SK-N-SH treated with all-trans-retinoic acid at 6 μM for 48 hours (cell line): ENCODE results near the gene ZNF581.

ENCODE experiments used
- ATAC-seq: fragments of 200-7000 bp; cut with Tn5 transposase; 3 replicates; pipeline ENCODE4 v1.9.1; 2020; ENCODE audit warnings: mild to moderate bottlenecking, moderate library complexity
- ARNTL ChIP-seq: fragments of 450-650 bp; formaldehyde crosslinking; IDR thresholded peaks from 2 replicates; pipeline ENCODE4 v1.5.0; 2020; ENCODE audit warnings: low read depth, mild to moderate bottlenecking, moderate library complexity, borderline replicate concordance
- BACH2 ChIP-seq: fragments of 250-450 bp; sonication (Bioruptor Pico); IDR thresholded peaks from 2 replicates; pipeline ENCODE4 v1.9.0; 2021; ENCODE audit warnings: mild to moderate bottlenecking, borderline replicate concordance
- CSDC2 ChIP-seq: fragments of 250-450 bp; sonication (Bioruptor Pico); IDR thresholded peaks from 2 replicates; pipeline ENCODE4 v1.5.0; 2020; ENCODE audit warnings: mild to moderate bottlenecking, moderate library complexity
- ESRRG ChIP-seq: fragments of 250-450 bp; sonication (Bioruptor Pico); IDR thresholded peaks from 2 replicates; pipeline ENCODE4 v1.6.1; 2021; ENCODE audit warnings: mild to moderate bottlenecking
- GLIS3 ChIP-seq: fragments of 250-450 bp; sonication (Bioruptor Pico); IDR thresholded peaks from 2 replicates; pipeline ENCODE4 v1.5.0; 2020; ENCODE audit warnings: mild to moderate bottlenecking, moderate library complexity
- ISL1 ChIP-seq: fragments of 250-450 bp; sonication (Bioruptor Pico); IDR thresholded peaks from 2 replicates; pipeline ENCODE4 v2.1.2; 2022; ENCODE audit warnings: mild to moderate bottlenecking, moderate library complexity
- OSR1 ChIP-seq: fragments of 250-450 bp; sonication (Bioruptor Pico); IDR thresholded peaks from 2 replicates; pipeline ENCODE4 v1.8.0; 2022; ENCODE audit warnings: moderate library complexity, mild to moderate bottlenecking, inconsistent platforms
- PPARA ChIP-seq: fragments of 250-450 bp; sonication (Bioruptor Pico); IDR thresholded peaks from 2 replicates; pipeline ENCODE4 v1.5.0; 2020; ENCODE audit warnings: mild to moderate bottlenecking, borderline replicate concordance
- SNAI2 ChIP-seq: fragments of 250-450 bp; sonication (Bioruptor Pico); IDR thresholded peaks from 2 replicates; pipeline ENCODE4 v1.5.0; 2020; ENCODE audit warnings: mild to moderate bottlenecking, moderate library complexity
- TCF4 ChIP-seq: fragments of 250-450 bp; sonication (Bioruptor Pico); IDR thresholded peaks from 2 replicates; pipeline ENCODE4 v1.8.0; 2021; ENCODE audit warnings: mild to moderate bottlenecking, moderate library complexity, borderline replicate concordance
- TOX ChIP-seq: fragments of 250-450 bp; sonication (Bioruptor Pico); IDR thresholded peaks from 2 replicates; pipeline ENCODE4 v1.8.0; 2021; ENCODE audit warnings: mild to moderate bottlenecking, moderate library complexity, borderline replicate concordance
- ZC3H10 ChIP-seq: fragments of 250-450 bp; sonication (Bioruptor Pico); IDR thresholded peaks from 2 replicates; pipeline ENCODE4 v1.5.1; 2021; ENCODE audit warnings: mild to moderate bottlenecking, moderate library complexity
- ZFP3 ChIP-seq: fragments of 250-450 bp; sonication (Bioruptor Pico); IDR thresholded peaks from 2 replicates; pipeline ENCODE4 v1.5.0; 2020; ENCODE audit warnings: mild to moderate bottlenecking, moderate library complexity
- ZFP30 ChIP-seq: fragments of 450-650 bp; formaldehyde crosslinking; IDR thresholded peaks from 2 replicates; pipeline ENCODE4 v1.5.0; 2022; ENCODE audit warnings: mild to moderate bottlenecking, moderate library complexity
- ZNF70 ChIP-seq: fragments of 450-650 bp; formaldehyde crosslinking; IDR thresholded peaks from 2 replicates; pipeline ENCODE4 v1.5.0; 2020; ENCODE audit warnings: mild to moderate bottlenecking, moderate library complexity
- ZNF8 ChIP-seq: fragments of 450-650 bp; formaldehyde crosslinking; IDR thresholded peaks from 2 replicates; pipeline ENCODE4 v1.5.0; 2020; ENCODE audit warnings: mild to moderate bottlenecking, moderate library complexity
- TF ChIP-seq, protein P1 (sequence below): fragments of 250-450 bp; sonication (Bioruptor Pico); IDR thresholded peaks from 2 replicates; pipeline ENCODE4 v1.8.0; 2021; ENCODE audit warnings: low read depth, mild to moderate bottlenecking, moderate library complexity, borderline replicate concordance
- TF ChIP-seq, protein P2 (sequence below): fragments of 250-450 bp; sonication (Bioruptor Pico); IDR thresholded peaks from 2 replicates; pipeline ENCODE4 v1.5.1; 2020; ENCODE audit warnings: low read depth, mild to moderate bottlenecking, moderate library complexity
- TF ChIP-seq, protein P3 (sequence below): fragments of 250-450 bp; sonication (Bioruptor Pico); IDR thresholded peaks from 2 replicates; pipeline ENCODE4 v1.5.0; 2020; ENCODE audit warnings: mild to moderate bottlenecking, moderate library complexity
- TF ChIP-seq, protein P4 (sequence below): fragments of 250-450 bp; sonication (Bioruptor Pico); IDR thresholded peaks from 2 replicates; pipeline ENCODE4 v1.5.1; 2021; ENCODE audit warnings: mild to moderate bottlenecking, moderate library complexity

Gene ZNF581

DNA sequence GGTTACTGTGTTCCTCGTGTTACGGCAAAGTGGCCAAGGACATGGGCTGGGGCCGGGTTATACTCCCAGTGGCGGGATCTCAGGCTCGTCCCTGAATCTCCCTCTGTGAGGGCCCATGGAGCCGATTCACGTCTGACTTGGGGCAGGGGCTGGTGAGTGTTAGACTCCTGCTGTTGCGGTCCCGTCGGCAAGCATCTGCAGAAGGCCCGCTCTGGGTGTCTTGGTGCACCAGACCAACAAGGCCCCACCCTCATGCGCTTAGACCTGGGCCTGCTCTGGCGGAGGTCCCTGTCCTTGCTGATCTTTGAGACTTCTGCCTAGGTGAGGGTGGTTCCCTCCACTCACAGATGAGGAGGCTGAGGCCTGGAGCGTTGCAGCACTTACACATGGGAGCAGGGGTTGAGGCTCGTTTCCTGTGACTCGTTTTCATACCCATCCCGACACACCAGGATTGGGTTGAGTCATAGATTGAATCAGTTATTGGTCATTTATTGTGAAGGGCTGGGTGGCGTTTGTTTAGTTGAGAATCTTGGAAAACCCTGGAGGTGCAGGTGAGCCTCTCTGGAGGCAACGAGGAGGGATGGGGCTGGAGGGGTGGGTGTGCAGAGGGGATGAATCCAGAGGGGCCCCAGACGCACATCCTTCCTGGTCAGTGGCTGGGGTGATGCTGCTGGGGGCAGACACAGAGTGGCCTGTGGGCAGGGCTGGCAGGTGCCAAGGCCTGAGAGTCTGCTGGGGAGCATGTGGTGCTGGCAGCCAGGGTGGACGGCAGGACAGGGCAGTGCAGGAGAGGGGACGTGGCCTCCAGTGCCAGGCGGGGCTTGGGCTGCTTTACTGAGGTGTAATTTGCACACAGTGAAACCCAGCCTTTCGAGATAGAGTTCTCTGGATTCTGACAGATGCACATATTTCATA lies 36.2 kb downstream of the ZNF581 start (continued):
- TF ChIP-seq, protein P1, sequence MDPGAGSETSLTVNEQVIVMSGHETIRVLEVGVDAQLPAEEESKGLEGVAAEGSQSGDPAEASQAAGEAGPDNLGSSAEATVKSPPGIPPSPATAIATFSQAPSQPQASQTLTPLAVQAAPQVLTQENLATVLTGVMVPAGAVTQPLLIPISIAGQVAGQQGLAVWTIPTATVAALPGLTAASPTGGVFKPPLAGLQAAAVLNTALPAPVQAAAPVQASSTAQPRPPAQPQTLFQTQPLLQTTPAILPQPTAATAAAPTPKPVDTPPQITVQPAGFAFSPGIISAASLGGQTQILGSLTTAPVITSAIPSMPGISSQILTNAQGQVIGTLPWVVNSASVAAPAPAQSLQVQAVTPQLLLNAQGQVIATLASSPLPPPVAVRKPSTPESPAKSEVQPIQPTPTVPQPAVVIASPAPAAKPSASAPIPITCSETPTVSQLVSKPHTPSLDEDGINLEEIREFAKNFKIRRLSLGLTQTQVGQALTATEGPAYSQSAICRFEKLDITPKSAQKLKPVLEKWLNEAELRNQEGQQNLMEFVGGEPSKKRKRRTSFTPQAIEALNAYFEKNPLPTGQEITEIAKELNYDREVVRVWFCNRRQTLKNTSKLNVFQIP (CRISPR knock-in tag), result no peak
- TF ChIP-seq ZNF8 (CRISPR knock-in tag), result no peak
- TF ChIP-seq CSDC2 (CRISPR knock-in tag), result no peak
- TF ChIP-seq TCF4 (CRISPR knock-in tag), result no peak
- TF ChIP-seq BACH2 (CRISPR knock-in tag), result no peak
- no peak for TF ChIP-seq ISL1 (CRISPR knock-in tag)
- TF ChIP-seq ZFP30 (CRISPR knock-in tag), result no peak

DNA sequence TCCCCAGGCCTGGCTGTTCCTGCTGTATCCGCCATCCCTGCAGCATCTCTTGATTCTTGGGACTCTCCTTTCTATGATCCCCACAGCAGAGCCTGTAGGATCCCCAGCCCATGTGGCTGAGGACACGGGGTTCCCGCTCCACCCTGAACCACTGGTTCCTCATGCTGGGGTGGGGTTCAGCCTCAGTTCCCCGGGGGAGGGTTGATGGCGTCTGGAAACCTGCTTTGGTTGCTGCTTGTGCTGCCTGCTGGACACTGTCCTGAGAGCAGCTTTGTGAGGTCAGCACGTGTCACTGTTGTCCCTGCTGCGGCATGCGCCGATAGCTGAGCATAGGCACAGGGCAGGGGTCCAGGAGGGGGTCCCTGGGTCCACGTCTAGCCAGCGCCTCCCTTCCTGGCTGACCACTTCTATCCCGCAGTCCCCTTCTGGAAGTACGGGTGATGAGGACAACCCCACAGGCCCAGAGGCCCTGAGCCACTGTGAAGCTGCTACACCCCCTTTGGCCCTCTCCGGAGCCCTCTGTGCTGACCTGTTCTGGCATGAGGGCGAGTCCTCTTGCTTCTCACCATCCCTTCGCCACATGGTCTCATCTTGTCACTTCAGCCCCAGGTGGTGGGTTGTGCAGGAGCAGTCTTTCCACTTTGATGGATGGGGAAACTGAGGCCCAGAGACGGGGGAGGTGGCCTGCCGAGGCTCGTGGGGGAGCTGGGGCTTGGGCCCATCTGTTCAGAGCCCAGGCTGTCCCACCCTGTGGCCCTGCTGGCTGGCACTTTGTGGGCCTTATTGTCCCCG lies 37.1 kb downstream of the ZNF581 start:
- ATAC-seq, result no peak
- TF ChIP-seq BACH2 (CRISPR knock-in tag) (no peak), ZFP30 (CRISPR knock-in tag) (no peak), ZFP3 (CRISPR knock-in tag) (no peak), ISL1 (CRISPR knock-in tag) (no peak), OSR1 (CRISPR knock-in tag) (no peak), ZNF8 (CRISPR knock-in tag) (no peak), TOX (CRISPR knock-in tag) (no peak), TCF4 (CRISPR knock-in tag) (no peak), CSDC2 (CRISPR knock-in tag) (no peak), PPARA (no peak), ZC3H10 (no peak), ZNF70 (CRISPR knock-in tag) (no peak), ARNTL (CRISPR knock-in tag) (no peak), SNAI2 (no peak), ESRRG (CRISPR knock-in tag) (no peak), GLIS3 (CRISPR knock-in tag) (no peak)
- TF ChIP-seq, protein P2, sequence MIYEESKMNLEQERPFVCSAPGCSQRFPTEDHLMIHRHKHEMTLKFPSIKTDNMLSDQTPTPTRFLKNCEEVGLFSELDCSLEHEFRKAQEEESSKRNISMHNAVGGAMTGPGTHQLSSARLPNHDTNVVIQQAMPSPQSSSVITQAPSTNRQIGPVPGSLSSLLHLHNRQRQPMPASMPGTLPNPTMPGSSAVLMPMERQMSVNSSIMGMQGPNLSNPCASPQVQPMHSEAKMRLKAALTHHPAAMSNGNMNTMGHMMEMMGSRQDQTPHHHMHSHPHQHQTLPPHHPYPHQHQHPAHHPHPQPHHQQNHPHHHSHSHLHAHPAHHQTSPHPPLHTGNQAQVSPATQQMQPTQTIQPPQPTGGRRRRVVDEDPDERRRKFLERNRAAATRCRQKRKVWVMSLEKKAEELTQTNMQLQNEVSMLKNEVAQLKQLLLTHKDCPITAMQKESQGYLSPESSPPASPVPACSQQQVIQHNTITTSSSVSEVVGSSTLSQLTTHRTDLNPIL, result no peak
- TF ChIP-seq, protein P1 (CRISPR knock-in tag), result no peak
- TF ChIP-seq, protein P3, sequence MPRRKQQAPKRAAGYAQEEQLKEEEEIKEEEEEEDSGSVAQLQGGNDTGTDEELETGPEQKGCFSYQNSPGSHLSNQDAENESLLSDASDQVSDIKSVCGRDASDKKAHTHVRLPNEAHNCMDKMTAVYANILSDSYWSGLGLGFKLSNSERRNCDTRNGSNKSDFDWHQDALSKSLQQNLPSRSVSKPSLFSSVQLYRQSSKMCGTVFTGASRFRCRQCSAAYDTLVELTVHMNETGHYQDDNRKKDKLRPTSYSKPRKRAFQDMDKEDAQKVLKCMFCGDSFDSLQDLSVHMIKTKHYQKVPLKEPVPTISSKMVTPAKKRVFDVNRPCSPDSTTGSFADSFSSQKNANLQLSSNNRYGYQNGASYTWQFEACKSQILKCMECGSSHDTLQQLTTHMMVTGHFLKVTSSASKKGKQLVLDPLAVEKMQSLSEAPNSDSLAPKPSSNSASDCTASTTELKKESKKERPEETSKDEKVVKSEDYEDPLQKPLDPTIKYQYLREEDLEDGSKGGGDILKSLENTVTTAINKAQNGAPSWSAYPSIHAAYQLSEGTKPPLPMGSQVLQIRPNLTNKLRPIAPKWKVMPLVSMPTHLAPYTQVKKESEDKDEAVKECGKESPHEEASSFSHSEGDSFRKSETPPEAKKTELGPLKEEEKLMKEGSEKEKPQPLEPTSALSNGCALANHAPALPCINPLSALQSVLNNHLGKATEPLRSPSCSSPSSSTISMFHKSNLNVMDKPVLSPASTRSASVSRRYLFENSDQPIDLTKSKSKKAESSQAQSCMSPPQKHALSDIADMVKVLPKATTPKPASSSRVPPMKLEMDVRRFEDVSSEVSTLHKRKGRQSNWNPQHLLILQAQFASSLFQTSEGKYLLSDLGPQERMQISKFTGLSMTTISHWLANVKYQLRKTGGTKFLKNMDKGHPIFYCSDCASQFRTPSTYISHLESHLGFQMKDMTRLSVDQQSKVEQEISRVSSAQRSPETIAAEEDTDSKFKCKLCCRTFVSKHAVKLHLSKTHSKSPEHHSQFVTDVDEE, result no peak
- TF ChIP-seq, protein P4, sequence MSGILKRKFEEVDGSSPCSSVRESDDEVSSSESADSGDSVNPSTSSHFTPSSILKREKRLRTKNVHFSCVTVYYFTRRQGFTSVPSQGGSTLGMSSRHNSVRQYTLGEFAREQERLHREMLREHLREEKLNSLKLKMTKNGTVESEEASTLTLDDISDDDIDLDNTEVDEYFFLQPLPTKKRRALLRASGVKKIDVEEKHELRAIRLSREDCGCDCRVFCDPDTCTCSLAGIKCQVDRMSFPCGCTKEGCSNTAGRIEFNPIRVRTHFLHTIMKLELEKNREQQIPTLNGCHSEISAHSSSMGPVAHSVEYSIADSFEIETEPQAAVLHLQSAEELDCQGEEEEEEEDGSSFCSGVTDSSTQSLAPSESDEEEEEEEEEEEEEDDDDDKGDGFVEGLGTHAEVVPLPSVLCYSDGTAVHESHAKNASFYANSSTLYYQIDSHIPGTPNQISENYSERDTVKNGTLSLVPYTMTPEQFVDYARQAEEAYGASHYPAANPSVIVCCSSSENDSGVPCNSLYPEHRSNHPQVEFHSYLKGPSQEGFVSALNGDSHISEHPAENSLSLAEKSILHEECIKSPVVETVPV (CRISPR knock-in tag), result no peak
